Activated B cell treated with CpG ODN at 0.5 μM for 24 hours (primary cell): ENCODE results near the gene MED13L. TPM values are rescaled to one million over a fixed set of nuclear protein-coding genes. Genes with fewer than 3 reads are reported as not detected.

Experiments
- ATAC-seq: fragments of 200-7000 bp; cut with Tn5 transposase; one replicate; pipeline ENCODE4 v1.10.0; 2021; ENCODE audit warnings: low read depth, mild to moderate bottlenecking, moderate library complexity
- CTCF ChIA-PET: fragments of 350-600 bp; sonication (Branson Sonifier 250); formaldehyde crosslinking; loops from one replicate; lab custom pipeline; 2021; ENCODE audit warnings: antibody characterized with exemption; lab: Charles Lee
- POLR2A ChIA-PET: fragments of 350-600 bp; sonication (Branson Sonifier 250); formaldehyde crosslinking; loops from one replicate; lab custom pipeline; 2021; ENCODE audit warnings: antibody characterized with exemption; lab: Charles Lee
- DNase-seq: peaks from one replicate; pipeline ENCODE4 v3.0.0; 2022
- H3K27ac Mint-ChIP-seq: one replicate; pipeline ENCODE4 v1.8.0; 2020; ENCODE audit warnings: mixed read lengths
- H3K27me3 Mint-ChIP-seq: one replicate; pipeline ENCODE4 v1.8.0; 2021; ENCODE audit warnings: mixed read lengths
- H3K36me3 Mint-ChIP-seq: one replicate; pipeline ENCODE4 v1.8.0; 2021; ENCODE audit warnings: low read depth, mixed read lengths
- H3K4me1 Mint-ChIP-seq: one replicate; pipeline ENCODE4 v1.8.0; 2021; ENCODE audit warnings: mixed read lengths
- H3K4me3 Mint-ChIP-seq: one replicate; pipeline ENCODE4 v1.8.0; 2020; ENCODE audit warnings: mild to moderate bottlenecking, mixed read lengths
- H3K9me3 Mint-ChIP-seq: one replicate; pipeline ENCODE4 v1.8.0; 2020; ENCODE audit warnings: mixed read lengths
- CTCF ChIP-seq: fragments of 200-600 bp; IDR thresholded peaks from one replicate; pipeline ENCODE4 v1.8.0; 2022; ENCODE audit warnings: antibody characterized with exemption, mild to moderate bottlenecking
- intact Hi-C: fragments of 100-400 bp; cut with micrococcal nuclease; formaldehyde crosslinking; loops from one replicate; pipeline ENCODE4 v1.15.1; 2024
- total RNA-seq: library from RNA; stranded (reverse); gene quantifications from 2 replicates; pipeline ENCODE4 v1.2.3, GENCODE V29; 2022

MED13L gene
- total RNA-seq, 1 donor from 2014 or later: 183 TPM

GRCh38 chr12:116157845-116158267, 119.6 kb downstream of the MED13L start:
- TF ChIP-seq CTCF: no peak
- no peak overlapping the region for H3K27ac Mint-ChIP-seq
- intact Hi-C loops: no loop called here
- CTCF ChIA-PET: no interaction called here
- H3K4me1 Mint-ChIP-seq: peaks cover 55% of the 10 kb centered on the region
- POLR2A ChIA-PET: interaction anchor here (0.6 kb wide), 1 partner anchor 88 kb away, joined by 6 read pairs; no protein-coding TSS in a partner anchor
- H3K36me3 Mint-ChIP-seq: no peaks in the 10 kb centered on the region
- no peak overlapping the region for H3K4me3 Mint-ChIP-seq
- DNase-seq (no peak), ATAC-seq (no peak)
- H3K27me3 Mint-ChIP-seq: no peaks in the 10 kb centered on the region
- H3K9me3 Mint-ChIP-seq: no peaks in the 10 kb centered on the region

GRCh38 chr12:116156614-116157013, 120.9 kb downstream of the MED13L start:
- no peak overlapping the region for H3K4me3 Mint-ChIP-seq
- peaks cover 60% of the 10 kb centered on the region for H3K4me1 Mint-ChIP-seq
- H3K9me3 Mint-ChIP-seq: no peaks in the 10 kb centered on the region
- ChIA-PET POLR2A (no interaction called here), CTCF (no interaction called here)
- no peaks in the 10 kb centered on the region for H3K27me3 Mint-ChIP-seq
- DNase-seq (no peak), ATAC-seq (no peak)
- peak overlapping the region; percentile 13 for H3K27ac Mint-ChIP-seq
- intact Hi-C loops: no loop called here
- no peaks in the 10 kb centered on the region for H3K36me3 Mint-ChIP-seq
- TF ChIP-seq CTCF: no peak

- Mint-ChIP-seq H3K4me3 (no peak overlapping the region), H3K27ac (no peak overlapping the region), H3K36me3 (no peaks in the 10 kb centered on the region), H3K27me3 (no peaks in the 10 kb centered on the region), H3K9me3 (no peaks in the 10 kb centered on the region), H3K4me1 (peaks cover 63% of the 10 kb centered on the region)
- ChIA-PET POLR2A (no interaction called here), CTCF (no interaction called here)
- ATAC-seq (no peak), DNase-seq (no peak)
- no peak for TF ChIP-seq CTCF
- intact Hi-C loops: no loop called here
Observed at GRCh38 chr12:116155383-116155782, 122.1 kb downstream of the MED13L start.

- H3K27me3 Mint-ChIP-seq: no peaks in the 10 kb centered on the region
- TF ChIP-seq CTCF: no peak
- POLR2A ChIA-PET: no interaction called here
- no peak overlapping the region for H3K4me3 Mint-ChIP-seq
- no peak for ATAC-seq
- CTCF ChIA-PET: no interaction called here
- H3K4me1 Mint-ChIP-seq: peaks cover 75% of the 10 kb centered on the region
- H3K36me3 Mint-ChIP-seq: no peaks in the 10 kb centered on the region
- no peak for DNase-seq
- no peak overlapping the region for H3K27ac Mint-ChIP-seq
- intact Hi-C loops: loop anchor here (2.0 kb wide), 1 partner anchor 17 kb away; no protein-coding TSS in a partner anchor
- no peaks in the 10 kb centered on the region for H3K9me3 Mint-ChIP-seq
Observed at GRCh38 chr12:116153983-116154382, 123.5 kb downstream of the MED13L start.

GRCh38 chr12:116153113-116153512, 124.4 kb downstream of the MED13L start:
- ATAC-seq: no peak
- CTCF ChIA-PET: interaction anchor here (1.0 kb wide), 1 partner anchor 83 kb away, joined by 3 read pairs; no protein-coding TSS in a partner anchor

More at GRCh38 chr12:116153113-116153512, 124.4 kb downstream of the MED13L start:
- H3K9me3 Mint-ChIP-seq: no peaks in the 10 kb centered on the region
- intact Hi-C loops: loop anchor here (2.0 kb wide), 1 partner anchor 16 kb away; no protein-coding TSS in a partner anchor
- peak overlapping the region; percentile 9 for H3K4me3 Mint-ChIP-seq
- no peaks in the 10 kb centered on the region for H3K36me3 Mint-ChIP-seq
- TF ChIP-seq CTCF: no peak
- no peaks in the 10 kb centered on the region for H3K27me3 Mint-ChIP-seq
- DNase-seq: no peak
- peak overlapping the region; percentile 25 for H3K27ac Mint-ChIP-seq
- H3K4me1 Mint-ChIP-seq: peaks cover 76% of the 10 kb centered on the region
- POLR2A ChIA-PET: no interaction called here
